Colonic mucosa (tissue), 4 donors: Measurements from ENCODE around the gene LBX2. TPM values are rescaled to one million over a fixed set of nuclear protein-coding genes. Genes with fewer than 3 reads are reported as not detected.

Experiments
- DNase-seq: peaks from one replicate; pipeline ENCODE4 v3.0.0-alpha.2; 2020
- H3K27ac ChIP-seq: fragments of 200-600 bp; one replicate; pipeline ENCODE4 v1.8.0; 2021
- H3K27me3 ChIP-seq: fragments of 200-600 bp; one replicate; pipeline ENCODE4 v1.8.0; 2021
- H3K36me3 ChIP-seq: fragments of 200-600 bp; one replicate; pipeline ENCODE4 v1.8.0; 2021
- H3K4me1 ChIP-seq: fragments of 200-600 bp; one replicate; pipeline ENCODE4 v1.8.0; 2021; ENCODE audit warnings: mild to moderate bottlenecking
- H3K4me3 ChIP-seq: fragments of 200-600 bp; one replicate; pipeline ENCODE4 v1.8.0; 2021
- H3K9ac ChIP-seq, 2 donors: one replicate each; pipeline ENCODE4 v1.7.0; 2013; ENCODE audit warnings: control low read depth in 2 of 2, low read depth in 2 of 2, low read length in 2 of 2
- H3K9me3 ChIP-seq: fragments of 200-600 bp; one replicate; pipeline ENCODE4 v1.8.0; 2021
- CTCF ChIP-seq: fragments of 200-600 bp; IDR thresholded peaks from one replicate; pipeline ENCODE4 v1.8.0; 2022; ENCODE audit warnings: antibody characterized with exemption, mild to moderate bottlenecking
- intact Hi-C: fragments of 100-400 bp; cut with DNase I; formaldehyde crosslinking; loops from one replicate; pipeline ENCODE4 v1.14.1; 2022
- total RNA-seq, 2 donors: library from RNA; stranded (reverse); fragmentation: NEBNext Ultra II Directional in 1 of 2; extraction: Animal tissue kit (Norgen Biotek cat#: 25700) in 1 of 2; gene quantifications; one replicate each; pipeline ENCODE4 v1.2.1, GENCODE V29; 2021
- donor health status: healthy.
- donor health status: DM: no; HTN: no; CAD: no.
- donor health status: DM: no; HTN: no; CAD: no.

LBX2 gene
- total RNA-seq, 2 donors from 2014 or later: 0.50 to 0.99 TPM

- intact Hi-C loops: no loop called here
- peak; percentile 63 for DNase-seq
- Histone ChIP-seq H3K36me3 (no peaks in the 10 kb centered on the region), H3K27ac (peak overlapping the region; percentile 32), H3K4me3 (peak overlapping the region; percentile 47), H3K27me3 (peaks cover 17% of the 10 kb centered on the region), H3K9ac (peak overlapping the region in 1 of 2 donors; percentile 46), H3K9me3 (no peaks in the 10 kb centered on the region), H3K4me1 (peaks cover 15% of the 10 kb centered on the region)
- no peak for TF ChIP-seq CTCF
These were observed 720 bp downstream of the LBX2 start for GRCh38 chr2:74498500-74499266.

GRCh38 chr2:74497777-74498499 lies 1.5 kb downstream of the LBX2 start:
- no peaks in the 10 kb centered on the region for H3K36me3 ChIP-seq
- H3K27me3 ChIP-seq: peaks cover 17% of the 10 kb centered on the region

GRCh38 chr2:74496997-74497776 lies 2.2 kb downstream of the LBX2 start:
- Histone ChIP-seq H3K27ac (no peak overlapping the region), H3K9ac (no peak overlapping the region), H3K36me3 (no peaks in the 10 kb centered on the region), H3K4me3 (peak overlapping the region; percentile 47), H3K27me3 (peaks cover 17% of the 10 kb centered on the region), H3K4me1 (peaks cover 15% of the 10 kb centered on the region), H3K9me3 (no peaks in the 10 kb centered on the region)
- DNase-seq: no peak
- intact Hi-C loops: no loop called here
- no peak for TF ChIP-seq CTCF

More at GRCh38 chr2:74497777-74498499, 1.5 kb downstream of the LBX2 start:
- H3K27ac ChIP-seq: peak overlapping the region; percentile 32
- no peaks in the 10 kb centered on the region for H3K9me3 ChIP-seq
- intact Hi-C loops: no loop called here
- peak; percentile 67 for DNase-seq
- peaks cover 15% of the 10 kb centered on the region for H3K4me1 ChIP-seq
- H3K4me3 ChIP-seq: peak overlapping the region; percentile 47
- TF ChIP-seq CTCF: no peak
- peak overlapping the region in 1 of 2 donors; percentile 46 for H3K9ac ChIP-seq

GRCh38 chr2:74495440-74495839 lies 4.0 kb downstream of the LBX2 start:
- no peak overlapping the region for H3K27ac ChIP-seq
- no peak overlapping the region for H3K9ac ChIP-seq
- no peak for DNase-seq
- peaks cover 17% of the 10 kb centered on the region for H3K27me3 ChIP-seq
- no peak overlapping the region for H3K4me3 ChIP-seq
- peaks cover 15% of the 10 kb centered on the region for H3K4me1 ChIP-seq
- H3K9me3 ChIP-seq: no peaks in the 10 kb centered on the region
- no peaks in the 10 kb centered on the region for H3K36me3 ChIP-seq
- intact Hi-C loops: no loop called here
- no peak for TF ChIP-seq CTCF

- intact Hi-C loops: no loop called here
- H3K27ac ChIP-seq: no peak overlapping the region
- H3K4me1 ChIP-seq: peaks cover 5% of the 10 kb centered on the region
- no peak for TF ChIP-seq CTCF
- no peaks in the 10 kb centered on the region for H3K9me3 ChIP-seq
- H3K9ac ChIP-seq: no peak overlapping the region
- H3K4me3 ChIP-seq: no peak overlapping the region
- no peaks in the 10 kb centered on the region for H3K36me3 ChIP-seq
- no peak for DNase-seq
- peaks cover under 1% of the 10 kb centered on the region for H3K27me3 ChIP-seq
These were observed 5.9 kb downstream of the LBX2 start for GRCh38 chr2:74493546-74493945.
